ENCODE measurements around the gene SPATA2L.

GRCh38 chr16:89685916-89686315, 15.6 kb downstream of the SPATA2L start:
- TF ChIP-seq EZH2phosphoT487 (IDR thresholded peaks at IDR 0.05; ENCODE audit: borderline replicate concordance, low read length) (no peak), CTCF (conservative IDR thresholded peaks at IDR 0.05; ENCODE audit: low read depth, low read length) (no peak)
